ENCODE data around the gene FLVCR2. TPM values are rescaled to one million over a fixed set of nuclear protein-coding genes. Genes with fewer than 3 reads are reported as not detected.
A peak's percentile ranks its signal among the peaks of the same experiment; 100 is the strongest.

The FLVCR2 gene
- total and polyA plus RNA-seq, 3 donors from 2014 or later, result 38.5 to 49.6 (median 45.0) TPM

- intact Hi-C loops (cut with DNase I; ENCODE audit: low total_unique reads), result no loop called here
- peaks cover 51% of the 10 kb centered on the region for H3K4me1 ChIP-seq
- no peaks in the 10 kb centered on the region for H3K27me3 ChIP-seq
- no peaks in the 10 kb centered on the region for H3K9me3 ChIP-seq
- WGBS, 2 donors, result 95% methylated on average over 12 of the region's 12 CpGs
- no peak for TF ChIP-seq POLR2A (IDR thresholded peaks at IDR 0.05)
- no peak for TF ChIP-seq CTCF (IDR thresholded peaks at IDR 0.05)
- no peak for DNase-seq
- H3K36me3 ChIP-seq (ENCODE audit: low read depth, missing control alignments), result no peaks in the 10 kb centered on the region
- H3K27ac ChIP-seq, result peak overlapping the region; percentile 21 to 76
- no peak overlapping the region for H3K4me3 ChIP-seq
These were observed 29.6 kb downstream of the FLVCR2 start for GRCh38 chr14:75607842-75608640.

- Histone ChIP-seq H3K27ac (peak overlapping the region; percentile 75 to 76), H3K4me3 (no peak overlapping the region), H3K27me3 (no peaks in the 10 kb centered on the region), H3K9me3 (no peaks in the 10 kb centered on the region), H3K36me3 (ENCODE audit: low read depth, missing control alignments) (no peaks in the 10 kb centered on the region), H3K4me1 (peaks cover 51% of the 10 kb centered on the region)
- no peak for DNase-seq
- TF ChIP-seq CTCF (IDR thresholded peaks at IDR 0.05) (no peak), POLR2A (IDR thresholded peaks at IDR 0.05) (no peak)
- 71 to 77% methylated on average over 4 of the region's 4 CpGs for WGBS, 2 donors
- intact Hi-C loops (cut with DNase I; ENCODE audit: low total_unique reads), result no loop called here
These were observed 30.7 kb downstream of the FLVCR2 start for GRCh38 chr14:75609116-75609515.

- DNase-seq, result peak; percentile 72
- intact Hi-C loops (cut with DNase I; ENCODE audit: low total_unique reads), result no loop called here
- H3K9me3 ChIP-seq, result no peaks in the 10 kb centered on the region
- no peak overlapping the region for H3K4me3 ChIP-seq
- peak overlapping the region; percentile 75 to 76 for H3K27ac ChIP-seq
- H3K4me1 ChIP-seq, result peaks cover 50% of the 10 kb centered on the region
- TF ChIP-seq CTCF (IDR thresholded peaks at IDR 0.05), result no peak
- TF ChIP-seq POLR2A (IDR thresholded peaks at IDR 0.05), result no peak
- 39 to 51% methylated on average over 9 of the region's 9 CpGs for WGBS, 2 donors
- no peaks in the 10 kb centered on the region for H3K27me3 ChIP-seq
- no peaks in the 10 kb centered on the region for H3K36me3 ChIP-seq (ENCODE audit: low read depth, missing control alignments)
These were observed 31.4 kb downstream of the FLVCR2 start for GRCh38 chr14:75609606-75610475.

- no peaks in the 10 kb centered on the region for H3K9me3 ChIP-seq
- H3K4me3 ChIP-seq, result no peak overlapping the region
- peak overlapping the region; percentile 75 to 76 for H3K27ac ChIP-seq
- H3K36me3 ChIP-seq (ENCODE audit: low read depth, missing control alignments), result no peaks in the 10 kb centered on the region
- H3K4me1 ChIP-seq, result peaks cover 40% of the 10 kb centered on the region
- DNase-seq, result no peak
- intact Hi-C loops (cut with DNase I; ENCODE audit: low total_unique reads), result no loop called here
- TF ChIP-seq POLR2A (IDR thresholded peaks at IDR 0.05) (no peak), CTCF (IDR thresholded peaks at IDR 0.05) (no peak)
- 68 to 73% methylated on average over 4 of the region's 4 CpGs for WGBS, 2 donors
- no peaks in the 10 kb centered on the region for H3K27me3 ChIP-seq
These were observed 32.4 kb downstream of the FLVCR2 start for GRCh38 chr14:75610834-75611233.
